ENCODE results near the gene MFNG. TPM values are rescaled to one million over a fixed set of nuclear protein-coding genes. Genes with fewer than 3 reads are reported as not detected.

MFNG gene
- total RNA-seq, 2 experiments from 2014 or later, result 218 to 219 TPM

- peak overlapping the region; percentile 76 for H3K27ac Mint-ChIP-seq
- H3K36me3 Mint-ChIP-seq (ENCODE audit: low read depth), result no peaks in the 10 kb centered on the region
- H3K9me3 Mint-ChIP-seq, result no peaks in the 10 kb centered on the region
- H3K27me3 Mint-ChIP-seq, result peaks cover 5% of the 10 kb centered on the region
- no peaks in the 10 kb centered on the region for H3K4me1 Mint-ChIP-seq
- ChIA-PET POLR2A (no interaction called here), CTCF (interaction anchor here (0.6 to 1.2 kb wide), 2 partner anchors 10 to 19 kb away, joined by 5 read pairs; partner anchors contain the start of gene CARD10)
- no peak for DNase-seq
- H3K4me3 Mint-ChIP-seq, result no peak overlapping the region
Measured at GRCh38 chr22:37508431-37508992, 22.3 kb upstream of the MFNG start.

- H3K27ac Mint-ChIP-seq, result peak overlapping the region; percentile 76
- no peaks in the 10 kb centered on the region for H3K4me1 Mint-ChIP-seq
- H3K36me3 Mint-ChIP-seq (ENCODE audit: low read depth), result no peaks in the 10 kb centered on the region
- no peak overlapping the region for H3K4me3 Mint-ChIP-seq
- no peak for DNase-seq
- ChIA-PET POLR2A (no interaction called here), CTCF (no interaction called here)
- peaks cover 3% of the 10 kb centered on the region for H3K27me3 Mint-ChIP-seq
- no peaks in the 10 kb centered on the region for H3K9me3 Mint-ChIP-seq
Measured at GRCh38 chr22:37507731-37508130, 21.5 kb upstream of the MFNG start.

DNA sequence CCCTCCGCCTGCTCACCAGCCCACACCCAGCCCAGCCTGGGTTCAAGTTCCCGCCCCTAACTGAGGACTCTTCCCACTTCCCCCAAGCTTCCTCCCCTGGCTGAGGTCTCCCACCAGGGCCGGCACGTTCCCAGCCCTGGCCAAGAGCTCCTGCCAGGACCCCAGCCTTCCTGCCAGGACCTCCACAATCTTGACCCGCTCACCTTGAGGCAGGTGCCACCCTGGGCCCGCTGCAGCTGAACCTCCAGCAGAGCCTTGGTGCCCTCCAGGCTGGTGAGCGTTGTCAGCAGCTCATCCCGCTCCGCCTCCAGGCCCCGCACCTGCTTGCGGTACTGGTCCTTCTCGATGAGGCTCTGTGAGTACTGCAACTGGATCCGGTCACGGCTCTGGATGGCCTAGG is 19.8 kb upstream of the MFNG start:
- no peak for DNase-seq
- no peaks in the 10 kb centered on the region for H3K9me3 Mint-ChIP-seq
- H3K27ac Mint-ChIP-seq, result no peak overlapping the region
- no peak overlapping the region for H3K4me3 Mint-ChIP-seq
- CTCF ChIA-PET, result interaction anchor here (0.6 to 1.6 kb wide), 12 partner anchors 10 to 650 kb away, joined by 3 to 6 read pairs (median 4); partner anchors contain the start of gene CARD10
- POLR2A ChIA-PET, result no interaction called here
- H3K27me3 Mint-ChIP-seq, result peaks cover 6% of the 10 kb centered on the region
- H3K36me3 Mint-ChIP-seq (ENCODE audit: low read depth), result no peaks in the 10 kb centered on the region
- H3K4me1 Mint-ChIP-seq, result peaks cover 12% of the 10 kb centered on the region

DNA sequence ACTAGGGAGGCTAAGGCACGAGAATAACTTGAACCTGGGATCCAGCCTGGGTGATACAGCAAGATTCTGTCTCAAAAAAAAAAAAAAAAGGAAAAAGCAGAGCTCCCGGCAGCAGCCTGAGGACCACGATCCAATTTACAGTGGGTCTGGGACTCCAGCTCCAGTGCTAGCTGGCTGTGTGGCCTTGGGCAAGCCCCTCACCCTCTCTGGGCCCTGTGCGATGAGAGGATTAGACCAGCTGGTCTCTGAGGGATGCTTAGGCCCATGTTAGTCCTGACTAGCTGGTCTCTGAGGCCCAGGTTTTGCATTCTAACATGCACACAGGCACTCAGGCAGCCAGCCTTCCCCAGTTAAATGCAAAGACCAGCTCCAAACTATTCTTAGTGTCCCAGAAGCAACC is 19.4 kb upstream of the MFNG start:
- Mint-ChIP-seq H3K27ac (no peak overlapping the region), H3K36me3 (ENCODE audit: low read depth) (no peaks in the 10 kb centered on the region), H3K27me3 (peaks cover 8% of the 10 kb centered on the region), H3K9me3 (no peaks in the 10 kb centered on the region), H3K4me3 (no peak overlapping the region), H3K4me1 (peaks cover 14% of the 10 kb centered on the region)
- no peak for DNase-seq
- ChIA-PET CTCF (interaction anchor here (0.6 to 1.6 kb wide), 8 partner anchors 14 to 650 kb away, joined by 3 to 6 read pairs (median 4); partner anchors contain the start of gene CARD10), POLR2A (no interaction called here)

- no peaks in the 10 kb centered on the region for H3K36me3 Mint-ChIP-seq (ENCODE audit: low read depth)
- no peak for DNase-seq
- H3K4me1 Mint-ChIP-seq, result peaks cover 14% of the 10 kb centered on the region
- ChIA-PET CTCF (interaction anchor here (0.5 to 1.6 kb wide), 4 partner anchors 15 to 411 kb away, joined by 4 to 6 read pairs (median 5); partner anchors contain the start of gene CARD10), POLR2A (no interaction called here)
- H3K4me3 Mint-ChIP-seq, result no peak overlapping the region
- no peak overlapping the region for H3K27ac Mint-ChIP-seq
- H3K9me3 Mint-ChIP-seq, result no peaks in the 10 kb centered on the region
- H3K27me3 Mint-ChIP-seq, result peaks cover 8% of the 10 kb centered on the region
Measured at GRCh38 chr22:37504964-37505363, 18.8 kb upstream of the MFNG start.

- POLR2A ChIA-PET, result no interaction called here
- no peak for DNase-seq
- H3K27me3 Mint-ChIP-seq, result peaks cover 12% of the 10 kb centered on the region
- CTCF ChIA-PET, result no interaction called here
- H3K27ac Mint-ChIP-seq, result no peak overlapping the region
- peaks cover 14% of the 10 kb centered on the region for H3K4me1 Mint-ChIP-seq
- no peaks in the 10 kb centered on the region for H3K9me3 Mint-ChIP-seq
- no peak overlapping the region for H3K4me3 Mint-ChIP-seq
- no peaks in the 10 kb centered on the region for H3K36me3 Mint-ChIP-seq (ENCODE audit: low read depth)
Measured at GRCh38 chr22:37503850-37504249, 17.7 kb upstream of the MFNG start.

- Mint-ChIP-seq H3K36me3 (ENCODE audit: low read depth) (no peaks in the 10 kb centered on the region), H3K27me3 (peaks cover 12% of the 10 kb centered on the region), H3K4me1 (peaks cover 14% of the 10 kb centered on the region), H3K9me3 (no peaks in the 10 kb centered on the region), H3K4me3 (no peak overlapping the region), H3K27ac (no peak overlapping the region)
- POLR2A ChIA-PET, result no interaction called here
- CTCF ChIA-PET, result no interaction called here
- no peak for DNase-seq
Measured at GRCh38 chr22:37503183-37503683, 17.0 kb upstream of the MFNG start.

- H3K27me3 Mint-ChIP-seq, result peaks cover 12% of the 10 kb centered on the region
- DNase-seq, result no peak
- no peaks in the 10 kb centered on the region for H3K36me3 Mint-ChIP-seq (ENCODE audit: low read depth)
- no peaks in the 10 kb centered on the region for H3K9me3 Mint-ChIP-seq
- no peak overlapping the region for H3K4me3 Mint-ChIP-seq
- no peak overlapping the region for H3K27ac Mint-ChIP-seq
- peaks cover 15% of the 10 kb centered on the region for H3K4me1 Mint-ChIP-seq
- ChIA-PET POLR2A (no interaction called here), CTCF (interaction anchor here (0.9 kb wide), 1 partner anchor 9 kb away, joined by 4 read pairs; no protein-coding TSS in a partner anchor)
Measured at GRCh38 chr22:37502342-37503182, 16.4 kb upstream of the MFNG start.

GRCh38 chr22:37501610-37502341 is 15.6 kb upstream of the MFNG start:
- ChIA-PET POLR2A (no interaction called here), CTCF (interaction anchor here (0.9 kb wide), 1 partner anchor 8 kb away, joined by 4 read pairs; no protein-coding TSS in a partner anchor)
- H3K9me3 Mint-ChIP-seq, result no peaks in the 10 kb centered on the region
- H3K4me1 Mint-ChIP-seq, result peaks cover 15% of the 10 kb centered on the region
- H3K27me3 Mint-ChIP-seq, result peaks cover 12% of the 10 kb centered on the region
- no peak overlapping the region for H3K27ac Mint-ChIP-seq
- no peak overlapping the region for H3K4me3 Mint-ChIP-seq
- H3K36me3 Mint-ChIP-seq (ENCODE audit: low read depth), result no peaks in the 10 kb centered on the region
- DNase-seq, result no peak

GRCh38 chr22:37500745-37501609 is 14.8 kb upstream of the MFNG start:
- H3K9me3 Mint-ChIP-seq, result no peaks in the 10 kb centered on the region
- ChIA-PET POLR2A (no interaction called here), CTCF (interaction anchor here (1.4 to 2.6 kb wide), 2 partner anchors 11 to 91 kb away, joined by 4 to 9 read pairs; no protein-coding TSS in a partner anchor)
- no peak overlapping the region for H3K27ac Mint-ChIP-seq
- no peak overlapping the region for H3K4me3 Mint-ChIP-seq
- H3K36me3 Mint-ChIP-seq (ENCODE audit: low read depth), result no peaks in the 10 kb centered on the region
- no peak for DNase-seq
- peaks cover 12% of the 10 kb centered on the region for H3K27me3 Mint-ChIP-seq
- H3K4me1 Mint-ChIP-seq, result peaks cover 15% of the 10 kb centered on the region

- Mint-ChIP-seq H3K9me3 (no peaks in the 10 kb centered on the region), H3K27me3 (peaks cover 12% of the 10 kb centered on the region), H3K4me3 (no peak overlapping the region), H3K36me3 (ENCODE audit: low read depth) (no peaks in the 10 kb centered on the region), H3K4me1 (peaks cover 15% of the 10 kb centered on the region), H3K27ac (no peak overlapping the region)
- DNase-seq, result no peak
- ChIA-PET POLR2A (no interaction called here), CTCF (interaction anchor here (0.6 to 3.7 kb wide), 4 partner anchors 10 to 92 kb away, joined by 3 to 14 read pairs (median 6); partner anchors contain the start of gene MFNG)
Measured at GRCh38 chr22:37499789-37500540, 13.8 kb upstream of the MFNG start.

Data from activated CD4-positive, alpha-beta T cell treated with anti-CD3 and anti-CD28 coated beads, Interleukin-2, amount 10 ng/mL, durations not matched to agents 7 days and 5 days (primary cell).